ENCODE data around the gene SNAI3.

DNA sequence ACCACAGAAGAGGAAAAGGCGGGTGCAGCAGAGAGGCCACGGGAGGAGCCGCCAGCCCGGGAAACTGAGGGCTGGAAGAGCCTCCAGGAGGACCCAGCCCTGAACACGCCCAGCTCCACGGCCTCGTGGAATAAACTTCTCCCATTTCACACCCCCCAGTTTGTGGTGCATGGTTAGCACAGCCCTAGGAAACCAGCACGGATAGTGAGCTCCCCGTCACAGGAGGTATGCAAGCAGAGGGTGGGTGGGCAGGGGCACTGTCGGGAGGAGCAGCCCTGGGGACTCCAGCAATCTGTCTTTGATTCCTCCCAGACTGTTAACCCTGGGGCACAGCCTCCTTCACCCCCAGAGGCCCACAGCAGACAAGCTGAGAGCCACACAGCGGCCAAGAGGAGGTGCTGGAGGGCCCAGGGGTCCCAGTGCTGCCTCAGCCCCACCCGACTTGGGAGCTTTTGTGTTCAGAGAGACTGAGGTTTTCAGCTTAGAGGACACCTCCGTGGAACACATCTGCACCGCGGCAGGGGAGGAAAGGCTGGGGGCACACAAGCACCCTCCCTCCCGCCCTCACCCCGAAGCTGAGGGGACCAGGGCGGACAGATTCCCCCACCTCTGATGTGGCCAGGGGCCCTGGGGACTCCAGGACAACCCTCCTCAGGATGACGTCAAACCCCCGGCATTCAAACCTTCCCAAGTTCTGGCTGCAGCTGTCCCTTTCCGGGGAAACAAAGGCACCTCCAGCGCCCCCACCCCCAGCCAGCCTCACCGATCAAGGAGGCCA, 49.6 kb downstream of the SNAI3 start:
- TF ChIP-seq CTCF (IDR thresholded peaks at IDR 0.05): no peak
- no peak for TF ChIP-seq TCF7 (CRISPR knock-in tag; IDR thresholded peaks at IDR 0.05; ENCODE audit: low read depth)
- no peak for TF ChIP-seq USF2 (CRISPR knock-in tag; IDR thresholded peaks at IDR 0.05)
- TF ChIP-seq TEAD4 (CRISPR knock-in tag; IDR thresholded peaks at IDR 0.05): no peak
- TF ChIP-seq GRHL2 (CRISPR knock-in tag; IDR thresholded peaks at IDR 0.05; ENCODE audit: insufficient replicate concordance, severe bottlenecking): no peak
- no peak for TF ChIP-seq NR2C2 (CRISPR knock-in tag; IDR thresholded peaks at IDR 0.05)
- TF ChIP-seq HMGXB4 (CRISPR knock-in tag; IDR thresholded peaks at IDR 0.05): no peak
- TF ChIP-seq CREB1 (CRISPR knock-in tag; IDR thresholded peaks at IDR 0.05): no peak
